HEK293 (cell line): Measurements from ENCODE around the gene LNPEP.
A peak's percentile ranks its signal among the peaks of the same experiment; 100 is the strongest.

Experiments
- EGR2 ChIP-seq: fragments of 450-650 bp; formaldehyde crosslinking; IDR thresholded peaks from 2 replicates; pipeline ENCODE4 v1.5.1; 2016; ENCODE audit warnings: low read depth, missing biosample characterization, missing genetic modification characterization
- FEZF1 ChIP-seq: fragments of 450-650 bp; formaldehyde crosslinking; IDR thresholded peaks from 2 replicates; pipeline ENCODE4 v1.5.1; 2016; ENCODE audit warnings: missing biosample characterization, missing genetic modification characterization
- GFI1B ChIP-seq: fragments of 450-650 bp; formaldehyde crosslinking; IDR thresholded peaks from 2 replicates; pipeline ENCODE4 v1.5.1; 2016; ENCODE audit warnings: missing biosample characterization, missing genetic modification characterization
- KLF16 ChIP-seq: fragments of 450-650 bp; formaldehyde crosslinking; IDR thresholded peaks from 2 replicates; pipeline ENCODE4 v1.5.1; 2017; ENCODE audit warnings: missing biosample characterization, missing genetic modification characterization
- KLF7 ChIP-seq: fragments of 450-650 bp; formaldehyde crosslinking; IDR thresholded peaks from 2 replicates; pipeline ENCODE4 v1.5.1; 2016; ENCODE audit warnings: missing biosample characterization, missing genetic modification characterization, borderline replicate concordance
- PRDM1 ChIP-seq: fragments of 450-650 bp; formaldehyde crosslinking; IDR thresholded peaks from 2 replicates; pipeline ENCODE4; 2016; ENCODE audit warnings: missing biosample characterization, missing genetic modification characterization
- SP2 ChIP-seq: fragments of 450-650 bp; formaldehyde crosslinking; IDR thresholded peaks from 2 replicates; pipeline ENCODE4 v1.5.1; 2016; ENCODE audit warnings: missing biosample characterization, missing genetic modification characterization
- SP7 ChIP-seq: fragments of 450-650 bp; formaldehyde crosslinking; IDR thresholded peaks from 2 replicates; pipeline ENCODE4 v1.5.1; 2016; ENCODE audit warnings: missing biosample characterization, missing genetic modification characterization
- ZBTB20 ChIP-seq: fragments of 450-650 bp; formaldehyde crosslinking; IDR thresholded peaks from 2 replicates; pipeline ENCODE4 v1.5.1; 2016; ENCODE audit warnings: missing biosample characterization, missing genetic modification characterization
- ZBTB8A ChIP-seq: fragments of 450-650 bp; formaldehyde crosslinking; IDR thresholded peaks from 2 replicates; pipeline ENCODE4 v1.5.1; 2016; ENCODE audit warnings: missing biosample characterization, missing genetic modification characterization
- ZNF10 ChIP-seq: fragments of 450-650 bp; formaldehyde crosslinking; IDR thresholded peaks from 2 replicates; pipeline ENCODE4 v1.5.1; 2017; ENCODE audit warnings: missing biosample characterization, missing genetic modification characterization
- ZNF121 ChIP-seq: fragments of 450-650 bp; formaldehyde crosslinking; IDR thresholded peaks from 2 replicates; pipeline ENCODE4 v1.5.1; 2016; ENCODE audit warnings: missing biosample characterization, missing genetic modification characterization
- ZNF169 ChIP-seq: fragments of 450-650 bp; formaldehyde crosslinking; IDR thresholded peaks from 2 replicates; pipeline ENCODE4 v1.5.1; 2016; ENCODE audit warnings: missing biosample characterization, missing genetic modification characterization
- ZNF221 ChIP-seq: fragments of 450-650 bp; formaldehyde crosslinking; IDR thresholded peaks from 2 replicates; pipeline ENCODE4 v1.5.1; 2017; ENCODE audit warnings: missing biosample characterization, missing genetic modification characterization, borderline replicate concordance
- ZNF24 ChIP-seq: fragments of 450-650 bp; formaldehyde crosslinking; IDR thresholded peaks from 2 replicates; pipeline ENCODE4 v1.5.1; 2016; ENCODE audit warnings: missing biosample characterization, missing genetic modification characterization
- ZNF248 ChIP-seq: fragments of 450-650 bp; formaldehyde crosslinking; IDR thresholded peaks from 2 replicates; pipeline ENCODE4 v1.5.1; 2017; ENCODE audit warnings: missing biosample characterization, missing genetic modification characterization
- ZNF311 ChIP-seq: fragments of 450-650 bp; formaldehyde crosslinking; IDR thresholded peaks from 2 replicates; pipeline ENCODE4 v1.5.1; 2017; ENCODE audit warnings: missing biosample characterization, missing genetic modification characterization, borderline replicate concordance
- ZNF354C ChIP-seq: fragments of 450-650 bp; formaldehyde crosslinking; IDR thresholded peaks from 2 replicates; pipeline ENCODE4 v1.5.1; 2016; ENCODE audit warnings: missing biosample characterization, missing genetic modification characterization, low read depth, borderline replicate concordance
- ZNF433 ChIP-seq: fragments of 450-650 bp; formaldehyde crosslinking; IDR thresholded peaks from 2 replicates; pipeline ENCODE4 v1.5.1; 2016; ENCODE audit warnings: missing biosample characterization, missing genetic modification characterization, low read depth
- ZNF501 ChIP-seq: fragments of 450-650 bp; formaldehyde crosslinking; IDR thresholded peaks from 2 replicates; pipeline ENCODE4 v1.5.1; 2016; ENCODE audit warnings: missing biosample characterization, missing genetic modification characterization
- ZNF544 ChIP-seq: fragments of 450-650 bp; formaldehyde crosslinking; IDR thresholded peaks from 2 replicates; pipeline ENCODE4 v1.5.0; 2017; ENCODE audit warnings: missing biosample characterization, missing genetic modification characterization
- ZNF560 ChIP-seq: fragments of 450-650 bp; formaldehyde crosslinking; IDR thresholded peaks from 2 replicates; pipeline ENCODE4 v1.5.1; 2017; ENCODE audit warnings: missing biosample characterization, missing genetic modification characterization, borderline replicate concordance
- ZNF561 ChIP-seq: fragments of 450-650 bp; IDR thresholded peaks from 2 replicates; pipeline ENCODE4 v1.5.1; 2018; ENCODE audit warnings: missing biosample characterization, missing genetic modification characterization, borderline replicate concordance
- ZNF624 ChIP-seq: fragments of 450-650 bp; formaldehyde crosslinking; IDR thresholded peaks from 2 replicates; pipeline ENCODE4 v1.5.1; 2017; ENCODE audit warnings: missing biosample characterization, missing genetic modification characterization
- ZNF629 ChIP-seq: fragments of 450-650 bp; formaldehyde crosslinking; IDR thresholded peaks from 2 replicates; pipeline ENCODE4 v1.5.1; 2017; ENCODE audit warnings: missing biosample characterization, missing genetic modification characterization
- ZNF664 ChIP-seq: fragments of 450-650 bp; formaldehyde crosslinking; IDR thresholded peaks from 2 replicates; pipeline ENCODE4 v1.5.1; 2016; ENCODE audit warnings: missing biosample characterization, missing genetic modification characterization
- ZNF707 ChIP-seq: fragments of 450-650 bp; formaldehyde crosslinking; IDR thresholded peaks from 2 replicates; pipeline ENCODE4 v1.5.1; 2016; ENCODE audit warnings: missing biosample characterization, missing genetic modification characterization
- ZNF747 ChIP-seq: fragments of 450-650 bp; formaldehyde crosslinking; IDR thresholded peaks from 2 replicates; pipeline ENCODE4 v1.5.1; 2016; ENCODE audit warnings: missing biosample characterization, missing genetic modification characterization
- ZNF76 ChIP-seq: fragments of 450-650 bp; formaldehyde crosslinking; IDR thresholded peaks from 2 replicates; pipeline ENCODE4; 2016; ENCODE audit warnings: low read depth, missing biosample characterization, missing genetic modification characterization, borderline replicate concordance
- ZNF830 ChIP-seq: fragments of 450-650 bp; IDR thresholded peaks from 2 replicates; pipeline ENCODE4 v1.5.0; 2018; ENCODE audit warnings: missing biosample characterization, missing genetic modification characterization, low read depth, mild to moderate bottlenecking, moderate library complexity
- TF ChIP-seq, protein P1 (sequence below): fragments of 450-650 bp; formaldehyde crosslinking; IDR thresholded peaks from 2 replicates; pipeline ENCODE4 v1.5.1; 2016; ENCODE audit warnings: missing biosample characterization, missing genetic modification characterization
- TF ChIP-seq, protein P2 (sequence below): fragments of 450-650 bp; formaldehyde crosslinking; IDR thresholded peaks from 2 replicates; pipeline ENCODE4 v1.5.1; 2016; ENCODE audit warnings: missing biosample characterization, missing genetic modification characterization
- TF ChIP-seq, protein P3 (sequence below): fragments of 450-650 bp; IDR thresholded peaks from 2 replicates; pipeline ENCODE4 v1.5.1; 2018; ENCODE audit warnings: missing biosample characterization, mild to moderate bottlenecking, missing genetic modification characterization
- TF ChIP-seq, protein P4 (sequence below): fragments of 450-650 bp; formaldehyde crosslinking; IDR thresholded peaks from 2 replicates; pipeline ENCODE4 v1.5.1; 2017; ENCODE audit warnings: missing biosample characterization, missing genetic modification characterization
- TF ChIP-seq, protein P5 (sequence below): fragments of 450-650 bp; formaldehyde crosslinking; IDR thresholded peaks from 2 replicates; pipeline ENCODE4; 2016; ENCODE audit warnings: missing biosample characterization, missing genetic modification characterization

LNPEP gene

DNA sequence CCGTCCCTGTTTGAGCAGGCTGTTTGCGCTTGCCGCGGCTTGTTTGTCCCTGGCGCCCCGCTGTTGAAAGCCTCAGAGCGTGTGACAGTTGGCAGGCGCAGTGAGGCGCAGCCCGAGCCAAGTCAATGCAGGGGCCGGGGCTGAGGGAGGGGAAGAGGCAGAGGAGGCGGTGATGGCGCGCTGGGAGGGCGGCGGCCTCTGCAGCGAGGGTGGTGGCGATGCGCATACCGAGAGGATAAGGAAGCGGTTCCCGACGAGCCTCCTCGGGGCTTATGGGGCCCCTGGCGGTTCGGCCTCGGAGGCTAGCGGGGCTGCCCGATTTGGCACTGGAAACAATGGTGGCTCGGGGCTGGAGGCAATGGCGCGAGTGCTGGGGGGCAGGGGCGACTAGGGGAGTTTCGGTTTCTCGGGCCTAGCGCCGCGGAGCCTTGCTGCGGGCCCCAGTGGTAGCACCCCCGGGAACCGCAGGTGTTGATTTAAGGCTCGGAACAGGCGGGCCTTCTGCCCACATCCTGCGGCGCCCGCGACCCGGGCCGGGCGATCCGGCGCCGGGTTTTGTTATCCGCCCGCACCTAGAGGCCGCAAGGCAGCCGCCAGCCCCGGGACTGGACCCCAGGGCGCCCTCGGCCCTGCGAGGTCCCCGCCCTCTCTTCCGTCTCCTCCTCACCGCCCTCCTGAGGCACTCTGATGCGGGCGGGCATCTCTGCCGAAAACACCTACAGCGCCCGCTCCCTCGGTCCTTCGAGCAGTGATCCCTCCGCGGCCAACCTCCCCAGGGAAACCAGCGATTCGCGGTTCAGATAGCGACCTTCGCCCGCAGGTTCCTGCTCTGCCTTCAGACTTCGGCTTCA, 947 bp upstream of the LNPEP start (continued):
- no peak for TF ChIP-seq ZNF830
- peak; percentile 100 for TF ChIP-seq ZBTB20 (tag by site-specific recombination)
- TF ChIP-seq ZNF544 (tag by site-specific recombination): no peak
- no peak for TF ChIP-seq PRDM1 (tag by site-specific recombination)
- no peak for TF ChIP-seq ZNF707 (tag by site-specific recombination)
- TF ChIP-seq ZNF76: peak; percentile 95
- no peak; the same call in 1 of the 2 replicates for TF ChIP-seq GFI1B (tag by site-specific recombination)
- TF ChIP-seq ZNF624 (tag by site-specific recombination): peak; percentile 53; the same call in 1 of the 2 replicates
- TF ChIP-seq ZNF560 (tag by site-specific recombination): no peak
- peak; percentile 92 for TF ChIP-seq ZNF121 (tag by site-specific recombination)
- no peak; the same call in 1 of the 2 replicates for TF ChIP-seq ZNF664 (tag by site-specific recombination)
- TF ChIP-seq, protein P1, sequence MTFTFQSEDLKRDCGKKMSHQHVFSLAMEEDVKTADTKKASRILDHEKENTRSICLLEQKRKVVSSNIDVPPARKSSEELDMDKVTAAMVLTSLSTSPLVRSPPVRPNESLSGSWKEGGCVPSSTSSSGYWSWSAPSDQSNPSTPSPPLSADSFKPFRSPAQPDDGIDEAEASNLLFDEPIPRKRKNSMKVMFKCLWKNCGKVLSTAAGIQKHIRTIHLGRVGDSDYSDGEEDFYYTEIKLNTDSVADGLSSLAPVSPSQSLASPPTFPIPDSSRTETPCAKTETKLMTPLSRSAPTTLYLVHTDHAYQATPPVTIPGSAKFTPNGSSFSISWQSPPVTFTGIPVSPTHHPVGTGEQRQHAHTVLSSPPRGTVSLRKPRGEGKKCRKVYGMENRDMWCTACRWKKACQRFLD: no peak
- peak; percentile 79 for TF ChIP-seq FEZF1 (tag by site-specific recombination)
- TF ChIP-seq ZNF629 (tag by site-specific recombination): peak; percentile 86
- peak; percentile 99 for TF ChIP-seq ZNF501
- TF ChIP-seq ZNF248: no peak
- peak; percentile 100 for TF ChIP-seq ZBTB8A
- TF ChIP-seq, protein P2, sequence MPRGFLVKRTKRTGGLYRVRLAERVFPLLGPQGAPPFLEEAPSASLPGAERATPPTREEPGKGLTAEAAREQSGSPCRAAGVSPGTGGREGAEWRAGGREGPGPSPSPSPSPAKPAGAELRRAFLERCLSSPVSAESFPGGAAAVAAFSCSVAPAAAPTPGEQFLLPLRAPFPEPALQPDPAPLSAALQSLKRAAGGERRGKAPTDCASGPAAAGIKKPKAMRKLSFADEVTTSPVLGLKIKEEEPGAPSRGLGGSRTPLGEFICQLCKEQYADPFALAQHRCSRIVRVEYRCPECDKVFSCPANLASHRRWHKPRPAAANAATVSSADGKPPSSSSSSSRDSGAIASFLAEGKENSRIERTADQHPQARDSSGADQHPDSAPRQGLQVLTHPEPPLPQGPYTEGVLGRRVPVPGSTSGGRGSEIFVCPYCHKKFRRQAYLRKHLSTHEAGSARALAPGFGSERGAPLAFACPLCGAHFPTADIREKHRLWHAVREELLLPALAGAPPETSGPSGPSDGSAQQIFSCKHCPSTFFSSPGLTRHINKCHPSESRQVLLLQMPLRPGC (tag by site-specific recombination): peak; percentile 79
- peak; percentile 90 for TF ChIP-seq EGR2 (tag by site-specific recombination)
- no peak for TF ChIP-seq ZNF433 (tag by site-specific recombination)
- TF ChIP-seq ZNF354C: no peak
- TF ChIP-seq, protein P3, sequence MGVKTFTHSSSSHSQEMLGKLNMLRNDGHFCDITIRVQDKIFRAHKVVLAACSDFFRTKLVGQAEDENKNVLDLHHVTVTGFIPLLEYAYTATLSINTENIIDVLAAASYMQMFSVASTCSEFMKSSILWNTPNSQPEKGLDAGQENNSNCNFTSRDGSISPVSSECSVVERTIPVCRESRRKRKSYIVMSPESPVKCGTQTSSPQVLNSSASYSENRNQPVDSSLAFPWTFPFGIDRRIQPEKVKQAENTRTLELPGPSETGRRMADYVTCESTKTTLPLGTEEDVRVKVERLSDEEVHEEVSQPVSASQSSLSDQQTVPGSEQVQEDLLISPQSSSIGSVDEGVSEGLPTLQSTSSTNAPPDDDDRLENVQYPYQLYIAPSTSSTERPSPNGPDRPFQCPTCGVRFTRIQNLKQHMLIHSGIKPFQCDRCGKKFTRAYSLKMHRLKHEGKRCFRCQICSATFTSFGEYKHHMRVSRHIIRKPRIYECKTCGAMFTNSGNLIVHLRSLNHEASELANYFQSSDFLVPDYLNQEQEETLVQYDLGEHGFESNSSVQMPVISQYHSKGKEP (tag by site-specific recombination): peak; percentile 91
- TF ChIP-seq ZNF311: no peak
- no peak for TF ChIP-seq ZNF747 (tag by site-specific recombination)
- peak; percentile 85 for TF ChIP-seq KLF7 (tag by site-specific recombination)
- peak; percentile 90 for TF ChIP-seq KLF16
- peak; percentile 97 for TF ChIP-seq ZNF561
- TF ChIP-seq SP2 (tag by site-specific recombination): peak; percentile 77
- peak; percentile 92 for TF ChIP-seq SP7 (tag by site-specific recombination)
- TF ChIP-seq, protein P4, sequence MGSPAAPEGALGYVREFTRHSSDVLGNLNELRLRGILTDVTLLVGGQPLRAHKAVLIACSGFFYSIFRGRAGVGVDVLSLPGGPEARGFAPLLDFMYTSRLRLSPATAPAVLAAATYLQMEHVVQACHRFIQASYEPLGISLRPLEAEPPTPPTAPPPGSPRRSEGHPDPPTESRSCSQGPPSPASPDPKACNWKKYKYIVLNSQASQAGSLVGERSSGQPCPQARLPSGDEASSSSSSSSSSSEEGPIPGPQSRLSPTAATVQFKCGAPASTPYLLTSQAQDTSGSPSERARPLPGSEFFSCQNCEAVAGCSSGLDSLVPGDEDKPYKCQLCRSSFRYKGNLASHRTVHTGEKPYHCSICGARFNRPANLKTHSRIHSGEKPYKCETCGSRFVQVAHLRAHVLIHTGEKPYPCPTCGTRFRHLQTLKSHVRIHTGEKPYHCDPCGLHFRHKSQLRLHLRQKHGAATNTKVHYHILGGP (tag by site-specific recombination): no peak
- peak; percentile 95; the same call in 1 of the 2 replicates for TF ChIP-seq ZNF221
- TF ChIP-seq, protein P5, sequence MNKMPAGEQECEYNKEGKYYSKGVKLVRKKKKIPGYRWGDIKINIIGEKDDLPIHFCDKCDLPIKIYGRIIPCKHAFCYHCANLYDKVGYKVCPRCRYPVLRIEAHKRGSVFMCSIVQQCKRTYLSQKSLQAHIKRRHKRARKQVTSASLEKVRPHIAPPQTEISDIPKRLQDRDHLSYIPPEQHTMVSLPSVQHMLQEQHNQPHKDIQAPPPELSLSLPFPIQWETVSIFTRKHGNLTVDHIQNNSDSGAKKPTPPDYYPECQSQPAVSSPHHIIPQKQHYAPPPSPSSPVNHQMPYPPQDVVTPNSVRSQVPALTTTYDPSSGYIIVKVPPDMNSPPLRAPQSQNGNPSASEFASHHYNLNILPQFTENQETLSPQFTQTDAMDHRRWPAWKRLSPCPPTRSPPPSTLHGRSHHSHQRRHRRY (tag by site-specific recombination): no peak
- TF ChIP-seq ZNF10: peak; percentile 51
- TF ChIP-seq ZNF169 (tag by site-specific recombination): no peak
- peak; percentile 94 for TF ChIP-seq ZNF24 (tag by site-specific recombination)
